ENCODE data around the gene KCNA2.

DNA sequence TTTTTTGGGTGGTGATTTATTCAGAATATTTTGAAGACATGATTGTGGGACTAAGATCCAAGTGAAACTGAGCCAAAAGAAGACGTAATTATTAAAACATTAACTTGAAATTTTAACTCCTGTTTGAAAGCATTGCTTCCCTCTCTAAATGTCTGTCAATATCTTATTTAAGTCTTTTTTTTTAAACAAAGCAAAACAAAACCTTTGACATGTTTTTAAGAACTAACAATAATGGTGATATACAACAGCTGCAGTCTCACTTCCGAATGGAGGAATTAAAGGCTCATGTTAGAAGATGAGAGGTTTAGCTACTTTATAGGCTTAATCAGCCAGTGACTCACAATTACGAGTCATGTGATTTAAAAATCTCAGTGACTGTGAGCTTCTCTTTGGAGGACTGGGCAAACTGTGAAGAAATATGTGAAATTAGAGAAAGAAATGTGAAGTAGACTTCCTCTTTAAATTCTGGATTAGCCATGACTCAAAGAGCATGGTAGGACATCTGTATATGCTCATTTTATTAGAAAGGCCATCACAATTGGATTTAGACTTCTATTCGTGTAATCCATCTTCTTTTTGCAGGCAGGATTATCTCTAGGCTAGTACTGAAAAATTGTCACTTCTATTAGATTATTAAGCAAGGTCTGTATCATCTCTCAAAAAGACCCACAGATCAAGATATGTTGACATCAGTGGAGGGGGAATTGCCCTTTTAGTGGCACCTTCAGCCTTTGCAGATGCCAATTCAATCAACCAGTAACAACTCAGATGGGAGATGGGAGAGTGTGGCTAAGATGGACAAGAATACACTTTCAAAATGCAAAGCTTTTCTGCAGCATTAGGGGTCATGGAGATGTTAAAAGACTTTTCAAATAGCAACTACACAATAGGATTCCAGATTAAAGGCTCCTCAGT, 39.9 kb upstream of the KCNA2 start:
- no peak for TF ChIP-seq EZH2 (IDR thresholded peaks at IDR 0.05; ENCODE audit: low read length, missing control alignments)
- TF ChIP-seq, protein P1, sequence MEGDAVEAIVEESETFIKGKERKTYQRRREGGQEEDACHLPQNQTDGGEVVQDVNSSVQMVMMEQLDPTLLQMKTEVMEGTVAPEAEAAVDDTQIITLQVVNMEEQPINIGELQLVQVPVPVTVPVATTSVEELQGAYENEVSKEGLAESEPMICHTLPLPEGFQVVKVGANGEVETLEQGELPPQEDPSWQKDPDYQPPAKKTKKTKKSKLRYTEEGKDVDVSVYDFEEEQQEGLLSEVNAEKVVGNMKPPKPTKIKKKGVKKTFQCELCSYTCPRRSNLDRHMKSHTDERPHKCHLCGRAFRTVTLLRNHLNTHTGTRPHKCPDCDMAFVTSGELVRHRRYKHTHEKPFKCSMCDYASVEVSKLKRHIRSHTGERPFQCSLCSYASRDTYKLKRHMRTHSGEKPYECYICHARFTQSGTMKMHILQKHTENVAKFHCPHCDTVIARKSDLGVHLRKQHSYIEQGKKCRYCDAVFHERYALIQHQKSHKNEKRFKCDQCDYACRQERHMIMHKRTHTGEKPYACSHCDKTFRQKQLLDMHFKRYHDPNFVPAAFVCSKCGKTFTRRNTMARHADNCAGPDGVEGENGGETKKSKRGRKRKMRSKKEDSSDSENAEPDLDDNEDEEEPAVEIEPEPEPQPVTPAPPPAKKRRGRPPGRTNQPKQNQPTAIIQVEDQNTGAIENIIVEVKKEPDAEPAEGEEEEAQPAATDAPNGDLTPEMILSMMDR (conservative IDR thresholded peaks at IDR 0.05 in 1 of 2, IDR thresholded peaks at IDR 0.05 in 1 of 2; ENCODE audit: low read depth in 1 of 2, low read length in 2 of 2) = no peak

All from fibroblast of lung (primary cell).